GM18526 (cell line): ENCODE data around the gene KIAA0753.

Experiments used
- POLR2A ChIP-seq: IDR thresholded peaks from 3 replicates; pipeline ENCODE4 v1.6.1; 2011; ENCODE audit not compliant: insufficient read length; ENCODE audit errors: extremely low read depth

The KIAA0753 gene

GRCh38 chr17:6536053-6536452 lies 104.5 kb downstream of the KIAA0753 start:
- no peak for TF ChIP-seq POLR2A

GRCh38 chr17:6534846-6535514 lies 105.5 kb downstream of the KIAA0753 start:
- no peak for TF ChIP-seq POLR2A

- TF ChIP-seq POLR2A: no peak
These were observed 108.0 kb downstream of the KIAA0753 start for GRCh38 chr17:6532441-6532885.

- TF ChIP-seq POLR2A: no peak
These were observed 108.9 kb downstream of the KIAA0753 start for GRCh38 chr17:6531575-6531974.

GRCh38 chr17:6530324-6530920 lies 110.1 kb downstream of the KIAA0753 start:
- no peak for TF ChIP-seq POLR2A

- TF ChIP-seq POLR2A: no peak
These were observed 112.0 kb downstream of the KIAA0753 start for GRCh38 chr17:6528557-6528956.
